ENCODE data around the gene UFC1.
A peak's percentile ranks its signal among the peaks of the same experiment; 100 is the strongest.

UFC1 gene

GRCh38 chr1:161133220-161133740 is 20.5 kb upstream of the UFC1 start:
- DNase-seq (ENCODE audit: low spot score): peak; percentile 17

- DNase-seq (ENCODE audit: low spot score): no peak
Observed at GRCh38 chr1:161137881-161138280, 15.9 kb upstream of the UFC1 start.

GRCh38 chr1:161138431-161138830 is 15.3 kb upstream of the UFC1 start:
- no peak for DNase-seq (ENCODE audit: low spot score)

DNA sequence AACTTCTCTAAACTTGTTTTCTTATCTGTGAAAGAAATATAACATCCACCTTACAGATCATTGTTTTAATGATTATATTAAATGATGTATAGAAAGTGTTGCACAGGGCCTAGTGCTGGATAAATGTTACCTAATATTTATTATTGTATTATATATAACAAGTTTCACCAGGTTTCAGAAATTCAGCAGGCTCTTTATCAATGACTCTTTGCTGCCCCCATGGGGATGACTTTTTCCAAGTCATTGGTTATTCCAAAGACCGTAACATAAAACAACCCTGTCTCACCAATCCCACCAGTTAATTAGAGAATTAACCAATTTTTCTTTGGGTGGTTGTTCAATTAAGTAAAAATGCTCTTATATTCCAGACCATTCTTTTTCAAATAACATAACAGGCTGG is 14.0 kb upstream of the UFC1 start:
- peak; percentile 37 for DNase-seq (ENCODE audit: low spot score)

GRCh38 chr1:161140755-161141400 is 12.9 kb upstream of the UFC1 start:
- no peak for DNase-seq (ENCODE audit: low spot score)

DNA sequence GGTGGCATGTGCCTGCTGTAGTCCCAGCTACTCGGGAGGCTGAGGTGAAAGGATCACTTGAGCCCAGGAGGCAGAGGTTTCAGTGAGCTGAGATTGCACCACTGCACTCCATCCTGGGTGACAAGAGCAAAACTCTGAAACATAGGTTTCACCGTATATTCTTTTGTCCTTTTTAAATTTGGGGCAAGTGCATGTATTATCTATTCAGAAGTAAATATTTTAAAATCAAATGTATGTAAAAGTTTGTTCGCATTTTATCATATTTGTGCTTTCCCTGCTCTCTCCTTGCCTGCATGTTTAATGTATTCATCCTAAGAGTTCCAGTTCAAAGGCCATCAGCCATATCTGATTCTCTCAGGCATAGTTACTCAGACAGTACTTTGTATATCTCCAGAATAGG is 7.9 kb upstream of the UFC1 start:
- no peak for DNase-seq (ENCODE audit: low spot score)

- no peak for DNase-seq (ENCODE audit: low spot score)
Observed at GRCh38 chr1:161153176-161153575, 602 bp upstream of the UFC1 start.

DNA sequence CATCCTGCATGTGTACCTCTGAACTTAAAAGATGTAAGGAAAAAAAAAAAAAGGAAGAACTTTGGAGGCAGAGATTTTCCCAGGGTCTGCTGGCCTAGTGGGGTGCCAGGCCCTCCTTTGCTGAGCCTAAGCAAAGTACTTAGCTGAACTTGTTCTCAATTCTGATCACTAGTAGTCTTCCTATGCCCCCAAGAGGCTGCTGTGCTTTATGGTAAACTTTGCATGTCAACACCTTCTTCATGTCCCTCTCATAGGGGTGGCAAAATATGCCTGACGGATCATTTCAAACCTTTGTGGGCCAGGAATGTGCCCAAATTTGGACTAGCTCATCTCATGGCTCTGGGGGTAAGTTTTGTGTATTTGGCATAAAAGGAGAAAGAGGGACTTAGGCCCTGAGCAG is 4.1 kb downstream of the UFC1 start:
- DNase-seq (ENCODE audit: low spot score): no peak

DNA sequence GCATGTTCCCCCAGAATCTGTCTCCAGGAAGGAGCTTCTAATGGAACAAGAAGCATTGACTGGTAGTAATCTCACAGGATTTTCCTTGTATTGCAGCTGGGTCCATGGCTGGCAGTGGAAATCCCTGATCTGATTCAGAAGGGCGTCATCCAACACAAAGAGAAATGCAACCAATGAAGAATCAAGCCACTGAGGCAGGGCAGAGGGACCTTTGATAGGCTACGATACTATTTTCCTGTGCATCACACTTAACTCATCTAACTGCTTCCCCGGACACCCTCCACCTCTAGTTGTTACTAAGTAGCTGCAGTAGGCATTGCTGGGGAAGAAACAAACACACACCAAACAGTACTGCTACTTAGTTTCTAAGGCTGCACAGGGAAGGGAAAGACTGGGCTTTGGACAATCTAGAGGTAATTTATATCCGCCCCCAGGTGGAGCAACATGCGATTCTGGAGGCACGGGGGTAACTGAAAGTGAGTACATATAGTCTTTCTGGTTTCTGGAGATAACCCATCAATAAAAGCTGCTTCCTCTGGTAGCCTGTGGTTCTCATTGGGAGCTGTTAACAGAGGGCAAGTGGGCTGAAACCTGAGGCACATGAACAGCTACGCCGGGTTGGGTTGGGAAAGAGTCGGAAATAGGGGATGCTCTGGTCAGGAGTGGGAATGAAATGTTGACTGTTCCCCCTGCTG is 4.7 kb downstream of the UFC1 start:
- DNase-seq (ENCODE audit: low spot score): no peak

DNA sequence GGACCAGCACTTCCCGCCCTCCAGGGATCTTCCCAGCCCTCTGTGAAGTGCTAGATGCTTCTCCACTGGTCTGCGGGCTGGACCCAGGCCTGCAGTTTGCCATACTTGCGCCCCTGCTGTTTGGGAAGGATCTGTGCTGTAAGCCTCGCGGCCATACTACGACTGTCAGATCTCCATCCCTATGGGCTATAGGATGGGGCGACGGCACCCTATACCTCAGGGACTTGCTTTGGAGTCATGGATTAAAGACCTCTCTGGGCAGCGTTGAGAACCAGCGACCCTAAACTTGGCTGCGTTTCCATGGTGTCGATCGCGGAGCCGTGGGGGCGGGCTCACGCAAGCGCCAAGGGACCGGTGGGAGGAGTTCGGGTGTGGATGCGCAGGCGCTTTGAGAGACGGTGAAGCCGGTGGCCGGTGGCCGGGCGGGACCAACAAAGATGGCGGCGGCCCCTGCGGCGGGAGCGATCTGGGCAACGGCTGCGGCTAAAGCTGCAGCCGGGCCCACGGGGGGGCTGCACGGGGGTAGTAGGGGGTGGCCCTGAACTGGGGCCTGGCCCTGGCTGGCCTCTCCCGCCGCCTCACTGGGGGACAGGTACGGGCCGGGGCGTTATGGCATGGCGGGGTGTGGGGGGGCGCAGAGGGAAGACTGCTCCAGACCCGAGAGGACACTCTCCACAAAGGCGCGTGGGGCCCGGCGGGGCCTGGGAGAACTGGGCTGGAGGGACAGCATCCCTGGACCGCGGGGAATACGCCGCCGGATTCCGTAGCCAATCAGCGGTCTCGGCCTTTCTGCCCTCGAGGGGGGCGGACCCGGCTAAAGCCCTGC is 5.5 kb downstream of the UFC1 start, which contains the start of gene USP21:
Gene USP21, plus strand, starts transcription at position 414 of the 826 bp plus-strand sequence. CDS start 1,141 bp downstream, outside the sequence.
- DNase-seq (ENCODE audit: low spot score): peak; percentile 92

DNA sequence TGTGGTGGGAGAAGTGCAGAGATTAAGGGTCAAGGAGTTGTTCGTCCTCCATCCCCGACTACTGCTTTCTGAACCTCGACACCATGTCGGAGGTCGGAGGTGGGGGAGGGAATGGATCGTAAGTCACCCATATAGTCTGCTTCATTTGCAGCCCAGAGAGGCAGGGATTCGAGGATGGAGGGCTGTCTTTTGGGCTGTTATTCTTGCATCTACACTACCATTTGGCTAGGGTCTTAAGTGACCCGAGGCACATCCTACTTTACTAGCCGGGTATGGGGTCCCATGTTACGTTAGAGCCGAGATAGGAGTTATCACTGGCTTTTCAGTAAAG is 6.1 kb downstream of the UFC1 start:
- no peak for DNase-seq (ENCODE audit: low spot score)

- DNase-seq (ENCODE audit: low spot score): no peak
Observed at GRCh38 chr1:161160671-161161145, 6.9 kb downstream of the UFC1 start.

DNA sequence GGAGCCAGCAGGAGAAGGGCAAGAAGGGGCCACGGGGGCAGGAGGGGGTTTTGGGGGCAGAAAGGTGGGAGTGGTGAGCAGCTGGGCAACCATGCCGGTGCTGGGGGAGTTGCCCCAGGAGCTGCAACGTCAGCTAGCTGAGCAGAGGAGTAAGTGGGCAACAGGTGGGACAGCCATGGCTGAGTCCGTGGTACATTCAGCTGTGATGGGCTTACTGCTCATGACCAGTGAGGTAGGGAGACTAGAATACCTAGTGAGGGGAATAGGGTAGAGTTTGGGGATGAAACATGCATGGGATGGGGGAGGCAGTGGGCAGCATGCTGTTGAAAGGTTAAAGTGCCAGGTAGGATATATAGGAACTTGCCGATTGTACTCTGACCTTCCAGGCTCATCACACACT is 7.9 kb downstream of the UFC1 start:
- DNase-seq (ENCODE audit: low spot score): no peak

DNA sequence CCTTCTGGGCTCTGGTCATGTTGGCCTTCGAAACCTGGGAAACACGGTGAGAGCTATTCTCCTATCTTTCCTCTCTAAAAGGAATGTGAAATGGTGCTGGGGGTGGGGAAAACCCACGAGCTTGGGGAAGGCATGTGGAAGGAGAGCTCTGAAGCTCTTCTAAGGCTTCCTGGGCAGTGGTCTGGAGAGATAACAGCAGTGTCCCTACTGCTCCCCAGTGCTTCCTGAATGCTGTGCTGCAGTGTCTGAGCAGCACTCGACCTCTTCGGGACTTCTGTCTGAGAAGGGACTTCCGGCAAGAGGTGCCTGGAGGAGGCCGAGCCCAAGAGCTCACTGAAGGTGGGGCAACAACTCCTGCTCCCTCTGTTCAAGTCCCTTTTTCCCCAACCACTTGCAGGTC is 8.3 kb downstream of the UFC1 start:
- no peak for DNase-seq (ENCODE audit: low spot score)

DNA sequence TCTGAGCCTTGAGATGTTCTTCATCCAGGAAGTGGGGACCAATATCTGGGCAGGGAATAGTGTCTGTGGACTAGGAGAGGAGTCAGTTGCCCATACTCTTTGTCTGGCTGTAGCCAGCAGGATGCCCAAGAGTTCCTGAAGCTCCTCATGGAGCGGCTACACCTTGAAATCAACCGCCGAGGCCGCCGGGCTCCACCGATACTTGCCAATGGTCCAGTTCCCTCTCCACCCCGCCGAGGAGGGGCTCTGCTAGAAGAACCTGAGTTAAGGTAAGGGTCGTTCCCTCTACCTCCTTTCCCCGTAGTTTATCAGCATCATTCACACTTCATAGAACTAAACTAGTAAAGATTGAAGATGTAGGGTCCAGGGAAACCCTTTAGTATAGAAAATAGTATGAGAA is 9.0 kb downstream of the UFC1 start:
- no peak for DNase-seq (ENCODE audit: low spot score)

GRCh38 chr1:161163793-161164192 is 10.0 kb downstream of the UFC1 start:
- DNase-seq (ENCODE audit: low spot score): no peak

DNA sequence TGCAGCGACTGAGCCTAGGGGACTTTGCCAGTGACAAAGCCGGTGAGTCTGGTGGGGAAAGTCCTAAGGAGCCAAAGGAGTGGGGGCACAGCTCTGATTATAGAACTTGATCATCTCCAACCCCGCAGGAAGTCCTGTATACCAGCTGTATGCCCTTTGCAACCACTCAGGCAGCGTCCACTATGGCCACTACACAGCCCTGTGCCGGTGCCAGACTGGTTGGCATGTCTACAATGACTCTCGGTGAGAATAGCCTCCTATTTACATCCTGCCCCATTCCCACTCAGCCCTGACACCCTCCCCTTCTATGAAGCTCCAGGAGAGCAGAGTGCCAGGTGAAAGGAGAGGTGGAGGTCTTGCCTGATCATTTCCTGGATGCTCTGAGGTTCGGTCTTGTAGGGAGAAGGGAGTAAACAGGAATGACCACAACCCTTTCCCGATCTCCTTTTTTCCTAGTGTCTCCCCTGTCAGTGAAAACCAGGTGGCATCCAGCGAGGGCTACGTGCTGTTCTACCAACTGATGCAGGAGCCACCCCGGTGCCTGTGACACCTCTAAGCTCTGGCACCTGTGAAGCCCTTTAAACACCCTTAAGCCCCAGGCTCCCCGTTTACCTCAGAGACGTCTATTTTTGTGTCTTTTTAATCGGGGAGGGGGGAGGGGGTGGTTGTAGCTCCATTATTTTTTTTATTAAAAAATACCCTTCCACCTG is 11.3 kb downstream of the UFC1 start:
- no peak for DNase-seq (ENCODE audit: low spot score)

DNA sequence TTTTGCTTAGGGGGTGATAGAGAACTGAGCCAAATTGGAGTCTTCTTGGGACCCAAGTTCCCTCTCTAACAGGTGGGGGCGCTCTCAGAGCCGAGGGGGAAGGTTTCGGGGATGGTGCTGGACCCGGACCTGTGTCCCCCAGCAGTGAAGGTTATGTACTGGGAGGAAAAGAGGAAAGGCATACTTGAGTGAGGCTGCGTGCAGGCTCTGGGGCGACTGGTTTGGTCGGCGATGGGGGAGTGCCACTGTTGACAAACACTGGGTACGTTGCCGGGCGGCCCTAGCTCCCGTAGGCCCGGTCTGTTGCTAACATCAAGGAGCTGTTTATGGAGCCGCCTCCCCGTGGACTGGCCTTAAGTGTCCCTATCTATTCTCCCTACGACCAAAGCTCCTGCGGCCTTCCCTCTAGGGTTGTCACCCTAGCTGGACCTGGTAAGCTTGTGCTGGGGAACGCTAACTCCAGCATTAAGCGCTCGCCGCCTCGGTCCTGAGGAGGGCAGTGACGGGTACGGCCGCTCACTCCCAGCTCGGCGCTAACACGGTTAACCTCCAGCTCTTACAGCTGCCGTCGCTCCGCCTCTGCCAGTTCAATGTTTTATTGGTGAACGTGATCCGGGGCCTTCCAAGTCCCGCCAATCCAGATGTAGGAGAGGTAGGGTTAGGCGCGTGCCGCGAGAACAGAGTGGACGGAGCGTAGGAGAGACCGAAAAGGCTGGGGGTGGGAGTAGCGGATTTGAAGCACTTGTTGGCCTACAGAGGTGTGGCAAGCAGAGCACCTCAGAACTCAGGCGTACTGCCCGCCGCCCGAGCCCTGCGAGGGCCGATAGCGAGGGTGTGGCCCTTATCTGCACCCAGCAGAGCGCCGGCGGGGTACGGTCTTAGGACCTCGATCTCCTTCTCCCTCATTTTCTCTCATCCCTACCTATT is 12.2 kb downstream of the UFC1 start, which contains the start of gene PPOX:
Gene PPOX, plus strand, starts transcription at position 685 of the 927 bp plus-strand sequence. CDS start 422 bp downstream, outside the sequence.
- DNase-seq (ENCODE audit: low spot score): peak; percentile 87

DNA sequence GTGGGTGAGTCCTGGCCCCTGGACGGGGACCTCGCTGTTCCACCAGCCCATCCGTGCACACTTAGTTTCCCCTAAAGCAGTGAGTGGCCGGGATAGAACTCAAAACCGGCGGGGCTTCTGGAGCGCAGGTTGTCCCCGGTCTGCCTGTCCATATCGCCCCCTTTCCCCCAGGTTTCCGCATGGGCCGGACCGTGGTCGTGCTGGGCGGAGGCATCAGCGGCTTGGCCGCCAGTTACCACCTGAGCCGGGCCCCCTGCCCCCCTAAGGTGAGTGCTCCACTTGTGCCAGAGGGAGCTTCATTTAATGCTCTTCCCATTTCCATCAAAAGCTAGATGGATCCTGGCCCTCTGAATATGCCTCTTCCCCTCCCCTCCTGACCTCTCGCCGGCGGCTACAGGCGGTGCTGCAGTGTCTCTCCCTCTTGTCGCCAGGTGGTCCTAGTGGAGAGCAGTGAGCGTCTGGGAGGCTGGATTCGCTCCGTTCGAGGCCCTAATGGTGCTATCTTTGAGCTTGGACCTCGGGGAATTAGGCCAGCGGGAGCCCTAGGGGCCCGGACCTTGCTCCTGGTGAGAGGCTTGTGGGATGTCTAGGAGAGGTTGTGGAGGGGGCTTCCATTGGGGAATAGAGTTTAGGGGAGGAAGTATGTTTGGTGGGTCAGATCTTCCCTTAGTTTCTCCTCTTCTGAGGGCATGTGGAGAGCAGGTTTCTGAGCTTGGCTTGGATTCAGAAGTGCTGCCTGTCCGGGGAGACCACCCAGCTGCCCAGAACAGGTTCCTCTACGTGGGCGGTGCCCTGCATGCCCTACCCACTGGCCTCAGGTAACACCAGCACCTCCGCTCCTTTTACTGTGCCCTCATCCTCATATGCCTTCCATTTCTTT is 13.1 kb downstream of the UFC1 start:
- peak; percentile 23 for DNase-seq (ENCODE audit: low spot score)

DNA sequence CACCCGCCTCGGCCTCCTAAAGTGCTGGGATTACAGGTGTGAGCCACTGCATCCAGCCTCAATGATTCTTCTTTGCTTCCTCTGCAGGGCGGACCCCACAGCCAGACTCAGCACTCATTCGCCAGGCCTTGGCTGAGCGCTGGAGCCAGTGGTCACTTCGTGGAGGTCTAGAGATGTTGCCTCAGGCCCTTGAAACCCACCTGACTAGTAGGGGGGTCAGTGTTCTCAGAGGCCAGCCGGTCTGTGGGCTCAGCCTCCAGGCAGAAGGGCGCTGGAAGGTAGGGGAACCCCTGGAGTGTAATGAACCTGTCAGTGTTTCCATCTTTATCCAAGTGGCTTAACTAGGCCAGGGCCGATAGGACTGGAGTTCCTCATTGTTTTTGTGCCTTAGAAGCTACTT is 15.1 kb downstream of the UFC1 start:
- no peak for DNase-seq (ENCODE audit: low spot score)

All from HuH-7.5 (cell line).